Activated CD8-positive, alpha-beta memory T cell treated with anti-CD3 and anti-CD28 coated beads for 24 hours (primary cell): ENCODE measurements around the gene ENTPD6.
A peak's percentile ranks its signal among the peaks of the same experiment; 100 is the strongest.

ENCODE experiments used
- DNase-seq: peaks from one replicate; pipeline ENCODE4 v3.0.0-alpha.2; 2020

The ENTPD6 gene

DNA sequence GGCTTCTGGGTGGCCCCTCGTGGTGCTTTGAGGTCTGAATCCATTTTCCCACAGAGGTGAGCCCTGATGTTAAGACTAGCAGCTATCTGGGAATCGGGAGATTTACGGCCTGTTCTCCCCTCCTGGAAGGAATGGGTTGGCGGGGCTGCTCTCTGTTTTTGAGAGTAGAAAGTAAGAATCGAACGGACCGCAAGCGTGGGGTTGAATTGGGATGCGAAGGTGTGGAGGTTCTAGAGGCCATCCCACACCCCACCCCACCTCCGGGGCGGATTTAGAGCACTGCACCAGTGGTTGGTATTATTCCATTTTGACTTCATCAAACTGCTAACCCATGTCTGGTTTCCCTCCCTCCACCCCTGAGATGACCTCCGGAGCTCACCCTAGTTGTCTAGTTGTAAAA, 63.8 kb downstream of the ENTPD6 start:
- DNase-seq, result peak; percentile 54

DNA sequence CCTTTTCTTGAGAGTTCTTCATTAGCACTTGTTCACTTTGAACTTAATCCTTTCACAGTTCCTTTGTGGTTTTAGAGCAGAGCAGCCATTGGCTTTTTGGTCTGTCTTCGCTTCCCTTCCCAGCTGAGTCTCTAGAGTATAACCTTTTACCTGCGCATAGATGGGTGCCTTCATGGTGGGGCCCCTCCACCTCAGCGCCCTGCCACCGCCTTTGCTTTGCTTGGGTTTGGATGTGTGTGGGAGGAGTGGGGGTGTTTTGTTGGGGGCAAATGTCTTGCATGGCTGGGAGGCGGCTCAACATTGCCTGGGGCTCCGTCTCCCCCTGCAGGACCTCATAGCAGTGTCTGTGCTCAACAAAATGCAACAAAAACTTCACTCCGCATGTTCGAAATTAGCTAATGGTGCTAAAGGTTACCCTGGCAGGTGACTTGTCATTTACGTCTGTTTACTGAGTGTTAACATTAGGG, 64.3 kb downstream of the ENTPD6 start:
- DNase-seq, result peak; percentile 59

DNA sequence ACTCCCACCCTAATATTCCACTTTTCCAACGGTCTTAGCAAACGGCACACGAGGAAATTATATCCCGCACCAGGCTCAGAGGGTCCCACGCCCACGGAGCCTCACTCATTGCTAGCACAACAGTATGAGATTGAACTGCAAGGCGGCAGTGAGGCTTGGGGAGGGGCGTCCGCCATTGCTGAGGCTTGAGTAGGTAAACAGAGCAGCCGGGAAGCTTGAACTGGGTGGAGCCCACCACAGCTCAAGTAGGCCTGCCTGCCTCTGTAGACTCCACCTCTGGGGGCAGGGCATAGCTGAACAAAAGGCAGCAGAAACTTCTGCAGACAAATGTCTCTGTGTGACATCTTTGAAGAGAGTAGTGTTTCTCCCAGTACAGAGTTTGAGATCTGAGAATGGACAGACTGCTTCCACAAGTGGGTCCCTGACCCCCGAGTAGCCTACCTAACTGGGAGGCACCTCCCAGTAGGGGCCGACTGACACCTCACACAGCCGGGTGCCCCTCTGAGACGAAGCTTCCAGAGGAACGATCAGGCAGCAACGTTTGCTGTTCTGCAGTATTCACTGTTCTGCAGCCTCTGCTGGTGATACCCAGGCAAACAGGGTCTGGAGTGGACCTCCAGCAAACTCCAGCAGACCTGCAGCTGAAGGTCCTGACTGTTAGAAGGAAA, 65.4 kb downstream of the ENTPD6 start:
- peak; percentile 55 for DNase-seq

DNA sequence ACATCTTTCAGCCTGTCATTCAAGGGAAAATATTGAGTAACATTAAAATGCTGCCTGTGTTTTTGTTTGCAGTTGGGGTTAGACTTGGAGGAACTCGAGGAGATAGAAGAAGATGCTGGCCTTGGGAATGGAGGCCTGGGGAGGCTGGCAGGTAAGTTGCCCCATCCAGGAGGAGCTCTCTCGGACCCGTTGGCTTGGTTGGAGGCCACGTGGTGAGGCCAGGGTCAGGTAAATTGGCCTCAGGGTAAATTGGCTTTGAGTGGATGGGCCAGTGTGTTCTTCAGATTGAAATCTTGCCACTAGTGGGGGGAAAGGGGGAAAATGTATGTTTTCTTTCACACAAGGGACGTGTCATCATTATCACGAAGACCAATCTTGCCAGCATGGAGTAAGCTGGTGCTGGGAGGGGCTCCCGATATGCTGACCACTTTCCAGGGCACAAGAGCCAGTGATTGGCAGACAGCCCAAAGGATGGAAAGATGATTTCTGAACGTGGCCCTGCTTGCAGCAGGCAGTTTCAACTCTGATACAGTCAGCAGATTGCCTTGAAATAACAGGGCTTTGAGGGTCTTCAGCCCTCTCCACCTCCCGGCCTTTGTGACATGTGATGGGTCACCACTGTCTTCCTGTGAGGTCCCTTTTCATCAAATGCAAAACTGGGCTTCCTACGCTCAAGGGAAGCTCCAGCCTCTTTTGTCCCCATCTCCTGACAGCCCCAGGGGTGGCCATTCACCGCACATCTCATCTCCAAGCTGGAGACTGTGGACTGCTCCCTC, 73.7 kb downstream of the ENTPD6 start:
- DNase-seq, result no peak

DNA sequence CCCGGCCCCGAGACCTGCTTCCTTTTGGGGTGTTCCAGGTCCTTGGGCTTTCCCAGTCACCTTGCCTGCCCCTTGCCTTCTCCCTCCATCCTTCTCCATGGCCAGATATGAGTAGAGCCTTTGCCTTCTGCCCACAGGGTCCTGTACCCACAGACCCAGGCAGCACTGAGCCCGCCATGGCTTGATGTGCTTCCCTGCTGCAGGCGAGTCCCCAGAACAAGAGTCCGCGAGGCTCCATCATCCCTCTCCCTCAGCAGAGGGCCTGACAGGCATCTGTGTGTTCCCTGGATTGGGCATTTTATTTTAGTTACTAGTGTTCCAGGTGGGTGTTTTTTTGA, 74.3 kb downstream of the ENTPD6 start:
- no peak for DNase-seq

DNA sequence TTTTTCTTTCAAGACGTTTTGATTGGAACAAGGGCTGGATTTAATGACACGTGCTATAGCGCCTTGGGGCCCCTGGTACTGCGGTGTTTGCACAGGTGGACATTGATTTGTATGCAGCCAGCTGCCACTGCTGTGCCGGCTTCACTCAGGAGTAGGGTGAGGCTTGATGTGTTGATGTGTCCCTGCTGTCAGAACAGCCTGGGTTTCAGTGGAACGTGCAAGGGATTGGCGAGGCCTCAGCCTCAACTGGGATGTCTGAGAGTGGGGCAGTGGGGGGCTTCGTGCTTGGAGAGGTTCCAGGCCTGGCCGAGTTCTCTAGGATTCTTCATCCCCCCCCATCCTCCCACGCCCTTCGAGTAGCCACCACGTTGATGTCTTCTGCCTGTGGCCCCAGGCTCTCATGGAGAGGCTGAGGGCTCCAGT, 75.3 kb downstream of the ENTPD6 start:
- no peak for DNase-seq

DNA sequence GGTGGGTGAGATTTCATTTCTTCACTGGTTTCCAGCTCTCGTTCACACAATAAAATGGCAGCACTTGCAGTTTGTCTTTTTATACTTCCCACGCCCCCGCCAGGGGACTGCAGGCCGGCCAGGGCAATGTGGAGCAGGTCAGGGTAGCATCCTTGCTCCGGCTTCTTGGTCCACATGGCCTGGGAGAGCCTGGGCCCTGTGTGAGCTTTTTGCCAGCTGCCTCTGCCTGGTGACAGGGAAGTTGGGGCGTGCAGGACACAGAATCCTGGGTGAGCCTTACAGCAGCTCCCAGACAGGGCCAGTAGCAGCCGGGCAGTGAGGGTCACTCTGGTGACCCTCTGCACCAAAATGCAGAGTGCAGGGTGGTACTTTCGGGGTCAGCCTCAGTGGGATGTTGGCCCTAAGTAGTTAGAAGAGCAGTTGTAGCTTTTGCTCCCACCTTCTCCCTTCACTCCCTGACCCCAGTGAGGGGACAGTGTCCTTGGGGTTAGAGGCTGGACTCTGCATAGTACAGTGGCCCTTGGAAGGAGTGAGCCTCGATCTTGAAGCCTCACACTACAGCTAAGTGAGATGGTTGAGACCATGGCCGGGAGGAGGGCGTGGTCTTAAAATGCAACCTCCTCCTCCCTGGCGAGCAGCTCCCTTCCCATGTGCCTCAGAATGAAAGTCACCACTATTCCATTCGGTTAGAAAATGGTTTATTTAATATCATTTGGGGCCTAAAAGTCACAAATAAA, 76.1 kb downstream of the ENTPD6 start:
- DNase-seq, result no peak

DNA sequence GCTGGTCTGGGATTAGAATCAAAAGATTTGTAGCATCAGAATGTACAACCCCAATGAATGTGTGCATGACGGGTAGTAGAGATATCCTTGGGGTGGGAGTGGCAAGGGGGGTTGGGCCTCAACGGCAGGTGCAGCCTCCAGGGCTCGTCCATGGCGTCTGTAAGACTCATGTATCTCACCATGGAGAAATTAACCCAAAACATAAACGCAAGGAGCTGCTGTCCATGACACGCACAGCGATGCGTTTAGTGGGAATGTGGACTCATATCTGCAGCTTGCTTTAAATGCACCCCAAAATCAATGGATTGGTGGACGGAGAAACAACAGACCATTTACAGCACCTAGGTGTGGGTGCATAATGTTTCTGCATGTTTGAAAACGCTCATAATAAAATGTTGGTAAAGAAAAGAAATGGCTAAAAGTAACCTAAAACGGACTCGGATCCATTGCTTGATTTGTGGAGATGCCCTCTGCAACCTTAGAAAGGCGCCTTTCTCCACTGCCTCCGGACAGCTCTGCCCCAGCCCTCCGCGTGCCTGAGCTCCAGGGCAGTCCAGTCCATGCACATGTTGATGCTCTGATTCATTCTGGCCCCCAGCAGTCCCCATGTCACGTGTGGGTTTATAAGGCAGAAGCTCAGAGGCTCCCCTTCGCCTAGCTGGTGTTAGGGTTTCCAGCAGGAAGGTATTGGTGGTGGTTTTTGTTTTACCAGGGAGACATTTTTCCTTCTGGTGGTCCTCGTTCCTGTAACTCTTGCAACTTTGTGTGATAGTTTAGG, 76.9 kb downstream of the ENTPD6 start:
- no peak for DNase-seq

DNA sequence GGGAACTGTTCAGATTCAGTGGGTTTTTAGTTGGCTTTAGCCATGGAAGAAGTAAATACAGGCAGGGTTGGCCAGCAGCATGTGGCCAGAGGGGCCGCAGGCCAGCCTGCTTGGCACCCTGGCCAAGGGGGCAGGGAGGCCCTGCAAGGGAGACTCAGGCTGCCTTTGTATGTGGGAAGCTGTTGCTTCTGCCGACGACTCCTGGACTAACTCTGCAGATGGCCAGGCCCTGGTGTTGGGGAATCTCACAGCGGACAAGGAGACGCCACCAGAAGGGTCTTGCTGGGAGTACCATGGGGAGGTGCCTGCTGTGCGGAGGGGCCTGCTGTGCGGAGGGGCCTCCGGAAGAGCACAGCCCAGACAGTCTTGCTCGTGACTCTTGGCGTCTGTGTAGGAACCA, 77.5 kb downstream of the ENTPD6 start:
- no peak for DNase-seq

DNA sequence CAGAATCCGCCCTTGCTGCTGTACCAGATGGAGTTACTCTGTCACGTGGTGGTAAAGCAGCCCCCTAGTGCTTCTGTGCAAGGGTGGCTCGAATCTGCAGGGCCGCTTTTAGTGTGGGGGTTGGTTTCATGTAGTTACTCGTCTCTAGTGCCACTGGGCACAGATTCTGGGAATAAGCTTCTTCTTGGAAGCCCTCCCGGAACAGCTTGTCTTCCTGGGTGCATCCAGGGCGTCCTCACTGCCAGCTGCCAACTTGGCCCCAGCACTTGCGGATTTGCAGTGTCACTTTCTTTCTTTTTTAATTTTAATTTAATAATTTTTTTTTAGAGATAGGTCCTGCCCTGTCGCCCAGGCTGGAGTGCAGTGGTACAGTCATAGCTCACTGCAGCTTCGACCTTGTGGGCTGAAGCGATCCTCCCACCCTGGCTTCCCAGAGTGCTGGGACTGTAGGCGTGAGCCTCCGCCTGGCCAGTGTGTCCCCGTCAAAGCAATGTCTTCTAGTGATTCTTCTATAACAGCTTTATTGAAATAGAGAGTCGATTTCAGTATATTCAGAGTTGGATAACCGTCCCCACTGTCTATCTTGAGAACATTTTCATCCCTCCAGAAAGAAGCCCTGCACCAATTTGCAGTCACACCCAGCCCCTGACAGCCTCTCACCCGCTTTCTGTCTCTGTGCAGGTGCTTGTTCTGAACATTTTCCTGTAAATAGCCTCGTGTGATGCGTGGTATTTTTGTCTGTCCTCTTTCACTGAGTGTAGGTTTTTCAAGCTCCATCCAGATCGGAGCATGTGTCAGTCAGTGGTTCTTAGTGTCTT, 78.2 kb downstream of the ENTPD6 start:
- DNase-seq, result no peak

DNA sequence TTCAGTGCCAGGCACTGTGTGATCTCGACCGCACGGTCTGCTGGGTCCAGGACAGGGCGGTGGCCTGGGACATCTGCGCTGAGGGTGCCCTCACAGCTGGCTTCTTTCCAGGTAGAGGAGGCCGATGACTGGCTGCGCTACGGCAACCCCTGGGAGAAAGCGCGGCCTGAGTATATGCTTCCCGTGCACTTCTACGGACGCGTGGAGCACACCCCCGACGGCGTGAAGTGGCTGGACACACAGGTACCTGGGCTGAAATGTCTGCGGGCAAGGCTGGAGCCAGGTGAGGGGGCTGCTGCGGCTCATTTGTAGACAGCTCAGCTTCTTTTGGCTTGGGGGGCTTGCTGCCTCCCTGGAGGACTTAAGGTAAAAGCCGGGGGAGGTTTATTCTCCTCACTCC, 79.0 kb downstream of the ENTPD6 start:
- DNase-seq, result no peak

DNA sequence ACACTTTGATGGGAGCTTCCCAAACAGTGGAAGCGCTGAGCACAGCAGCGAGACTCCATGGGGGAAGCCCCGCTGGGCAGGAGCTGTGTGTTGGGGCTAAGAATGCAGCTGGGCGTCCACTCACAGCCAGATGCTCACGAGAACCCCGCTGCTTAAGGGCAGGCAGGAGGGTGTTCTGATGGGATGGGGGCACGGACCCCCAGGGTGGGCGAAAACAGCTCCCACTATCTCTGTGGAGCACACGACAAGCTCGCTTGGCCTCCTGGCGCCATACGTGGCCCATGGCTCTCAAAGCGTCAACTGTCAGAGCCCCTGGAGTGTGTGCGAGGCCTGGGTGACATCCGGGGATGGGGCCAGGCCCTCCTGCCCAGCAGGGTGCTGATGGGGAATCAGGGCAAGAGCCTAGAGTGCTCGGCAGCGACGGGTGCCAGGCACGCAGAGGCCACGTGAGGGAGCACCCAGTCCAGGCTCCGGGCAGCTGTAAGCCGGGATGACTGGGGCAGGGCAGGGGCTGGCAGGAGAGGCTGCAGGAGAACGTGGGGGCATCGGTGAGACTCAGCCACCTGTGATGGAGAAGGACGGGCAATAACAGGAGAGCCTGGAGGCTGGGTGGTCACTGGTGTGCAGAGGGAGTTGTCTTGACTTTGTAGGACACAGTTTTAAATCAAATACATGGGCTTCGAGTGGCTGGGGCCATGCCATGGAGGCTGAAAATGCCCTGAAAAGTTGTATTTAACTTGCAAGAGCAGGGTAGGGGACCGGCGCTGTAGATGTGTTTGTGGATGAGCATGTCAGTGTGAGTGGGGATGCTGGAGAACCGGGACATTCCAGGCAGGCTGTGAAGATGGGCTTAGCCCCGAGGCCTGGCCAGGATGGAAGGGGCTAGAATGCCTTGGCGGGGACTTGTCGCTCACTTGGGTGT, 79.6 kb downstream of the ENTPD6 start:
- no peak for DNase-seq

DNA sequence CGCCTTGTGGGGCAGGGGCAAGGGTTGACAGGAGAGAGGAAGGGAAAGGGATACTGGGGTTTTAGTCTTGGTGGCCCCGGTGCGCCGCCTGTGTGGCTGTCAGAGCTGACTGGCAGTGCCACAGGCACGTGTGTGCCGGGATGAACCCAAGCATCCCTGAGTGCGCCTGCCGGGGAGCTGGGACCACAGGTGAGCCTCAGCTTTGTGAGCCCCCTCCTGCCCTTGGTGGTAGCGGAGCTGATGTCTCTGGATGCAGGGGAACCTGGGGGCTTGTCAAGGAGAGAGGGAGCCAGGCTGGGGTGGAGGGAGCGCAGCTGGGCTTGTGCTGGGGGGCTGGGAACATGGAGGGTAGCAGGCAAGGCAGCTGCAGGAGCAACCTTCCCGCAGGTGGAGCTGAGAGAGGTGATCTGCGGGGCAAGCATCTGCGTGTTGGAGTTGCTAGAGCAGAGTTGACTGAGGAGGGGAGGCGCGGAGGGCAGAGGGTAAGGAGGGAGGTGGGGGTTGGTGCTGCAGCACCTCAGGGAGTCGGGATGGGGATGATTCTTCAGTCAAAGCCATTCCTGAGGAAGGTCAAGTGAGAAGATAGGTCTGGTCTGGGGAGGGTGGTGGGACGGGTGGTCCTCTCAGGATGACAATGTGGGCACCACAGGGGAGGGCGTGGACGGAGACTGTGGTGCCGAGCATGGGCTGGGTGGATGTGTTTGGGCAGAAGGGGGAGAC, 80.5 kb downstream of the ENTPD6 start:
- DNase-seq, result no peak
